COLO829 (cell line): Measurements from ENCODE around the gene TMEM184A.

Experiments
- DNase-seq: peaks from one replicate; pipeline ENCODE4 v3.0.0; 2012; ENCODE audit warnings: low spot score

Gene TMEM184A

GRCh38 chr7:1567896-1568510 lies 12.0 kb upstream of the TMEM184A start:
- DNase-seq, result peak; percentile 84

GRCh38 chr7:1567049-1567771 lies 11.2 kb upstream of the TMEM184A start:
- DNase-seq, result peak; percentile 98

GRCh38 chr7:1566687-1567048 lies 10.7 kb upstream of the TMEM184A start:
- DNase-seq, result no peak

GRCh38 chr7:1564603-1565022 lies 8.6 kb upstream of the TMEM184A start:
- DNase-seq, result no peak

GRCh38 chr7:1563981-1564602 lies 8.1 kb upstream of the TMEM184A start:
- no peak for DNase-seq

GRCh38 chr7:1562597-1563051 lies 6.6 kb upstream of the TMEM184A start:
- DNase-seq, result no peak

GRCh38 chr7:1562116-1562515 lies 6.1 kb upstream of the TMEM184A start:
- no peak for DNase-seq

- no peak for DNase-seq
Observed at GRCh38 chr7:1561036-1561940, 5.3 kb upstream of the TMEM184A start.

- no peak for DNase-seq
Observed at GRCh38 chr7:1560620-1561031, 4.6 kb upstream of the TMEM184A start.

GRCh38 chr7:1559626-1560590 lies 3.9 kb upstream of the TMEM184A start:
- no peak for DNase-seq

GRCh38 chr7:1558841-1559625 lies 3.0 kb upstream of the TMEM184A start:
- no peak for DNase-seq

- no peak for DNase-seq
Observed at GRCh38 chr7:1558181-1558811, 2.3 kb upstream of the TMEM184A start.

GRCh38 chr7:1557771-1558170 lies 1.8 kb upstream of the TMEM184A start:
- no peak for DNase-seq

GRCh38 chr7:1557006-1557405 lies 1.0 kb upstream of the TMEM184A start:
- no peak for DNase-seq

GRCh38 chr7:1555046-1555812 lies 776 bp downstream of the TMEM184A start:
- peak; percentile 57 for DNase-seq

GRCh38 chr7:1554333-1555045 lies 1.5 kb downstream of the TMEM184A start:
- DNase-seq, result no peak

- DNase-seq, result no peak
Observed at GRCh38 chr7:1553512-1554210, 2.3 kb downstream of the TMEM184A start.

GRCh38 chr7:1552200-1552599 lies 3.8 kb downstream of the TMEM184A start:
- no peak for DNase-seq
